ENCODE measurements around the gene C18orf63.

GRCh38 chr18:74342416-74343043 is 26.9 kb downstream of the C18orf63 start:
- peak; percentile 58 for TF ChIP-seq CTCF (IDR thresholded peaks at IDR 0.05; ENCODE audit: low read depth, low read length, poor library complexity, severe bottlenecking)
- no peak for TF ChIP-seq EZH2phosphoT487 (IDR thresholded peaks at IDR 0.05; ENCODE audit: borderline replicate concordance, low read length)

Measured in DOHH2 (cell line).